GM19043 (cell line): ENCODE data around the gene PLXNB1.
"Not testable (repeated sequence)": the region's sequence is repeated elsewhere in the genome, so short reads cannot be mapped to it uniquely, and the experiment has no call there.

Experiments
- ATAC-seq: cut with Tn5 transposase; IDR thresholded peaks from one replicate; pipeline ENCODE4 v1.9.1; 2021; ENCODE audit warnings: low read depth; ENCODE audit not compliant: unreplicated experiment

PLXNB1 gene

GRCh38 chr3:48465531-48466378 lies 35.9 kb upstream of the PLXNB1 start:
- ATAC-seq = peak; percentile 80

DNA sequence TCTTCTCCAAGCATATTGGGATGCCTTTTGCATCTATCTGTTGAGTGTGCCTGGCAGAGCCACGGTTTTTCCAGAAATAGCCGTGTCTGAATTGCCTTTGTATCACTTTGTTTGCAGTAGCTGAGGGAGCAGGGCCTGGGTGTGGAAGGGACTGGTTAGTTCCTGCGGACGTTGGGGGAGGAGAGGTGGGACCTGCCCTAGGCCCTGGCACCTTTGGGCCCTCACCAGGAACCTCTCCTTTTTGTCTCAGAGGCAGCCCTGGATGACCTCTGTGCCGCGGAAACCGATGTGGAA lies 35.3 kb upstream of the PLXNB1 start:
- no peak for ATAC-seq

DNA sequence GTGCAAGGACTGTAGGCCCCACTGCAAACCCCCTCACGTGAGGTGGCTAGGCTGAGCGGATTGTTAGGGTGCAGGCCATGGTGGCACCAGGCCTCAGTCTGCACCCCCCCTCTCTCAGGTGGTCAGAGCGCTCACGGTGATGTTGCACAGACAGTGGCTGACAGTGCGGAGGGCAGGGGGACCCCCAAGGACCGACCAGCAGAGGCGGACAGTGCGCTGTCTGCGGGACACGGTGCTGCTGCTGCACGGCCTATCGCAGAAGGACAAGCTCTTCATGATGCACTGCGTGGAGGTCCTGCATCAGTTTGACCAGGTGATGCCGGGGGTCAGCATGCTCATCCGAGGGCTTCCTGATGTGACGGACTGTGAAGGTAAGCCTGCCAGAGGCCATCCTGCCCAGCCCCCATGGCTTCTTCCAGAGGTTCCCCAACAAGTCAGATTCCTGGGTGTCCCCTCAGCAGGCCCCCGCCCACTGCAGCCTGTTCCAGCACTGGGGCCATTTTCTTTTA lies 34.9 kb upstream of the PLXNB1 start:
- ATAC-seq = no peak

- no peak for ATAC-seq
These were observed 33.8 kb upstream of the PLXNB1 start for GRCh38 chr3:48463703-48464102.

DNA sequence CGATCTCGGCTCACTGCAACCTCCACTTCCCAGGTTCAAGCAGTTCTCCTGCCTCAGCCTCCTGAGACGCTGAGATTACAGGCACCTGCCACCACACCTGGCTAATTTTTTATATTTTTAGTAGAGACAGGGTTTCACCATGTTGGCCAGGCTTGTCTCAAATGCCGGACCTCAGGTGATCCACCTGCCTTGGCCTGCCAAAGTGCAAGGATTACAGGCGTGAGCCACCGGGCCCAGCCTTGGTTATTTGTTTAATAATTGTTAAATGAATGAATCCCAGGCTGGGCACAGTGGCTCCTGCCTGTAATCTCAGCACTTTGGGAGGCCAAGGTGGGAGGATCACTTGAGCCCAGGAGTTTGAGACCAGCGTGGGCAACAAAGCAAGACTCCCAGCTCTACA lies 31.9 kb upstream of the PLXNB1 start:
- not testable (repeated sequence) for ATAC-seq

DNA sequence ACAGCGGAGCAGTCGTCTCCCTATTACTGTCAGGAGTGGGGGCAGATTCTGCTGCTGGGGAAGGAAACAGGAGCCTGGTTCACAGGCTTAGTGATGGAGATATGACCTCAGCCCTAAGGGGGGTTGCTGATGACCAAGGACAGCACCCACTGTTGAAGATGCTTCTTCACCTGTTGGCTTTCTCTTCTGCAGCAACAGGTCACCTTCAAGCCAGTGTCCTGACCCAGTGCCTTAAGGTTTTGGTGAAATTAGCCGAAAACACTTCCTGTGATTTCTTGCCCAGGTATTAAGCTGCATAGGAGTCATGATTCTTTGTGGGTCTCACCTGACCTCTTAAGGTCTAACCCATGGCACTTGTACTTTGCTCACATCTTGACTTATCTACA lies 30.6 kb upstream of the PLXNB1 start:
- no peak for ATAC-seq

DNA sequence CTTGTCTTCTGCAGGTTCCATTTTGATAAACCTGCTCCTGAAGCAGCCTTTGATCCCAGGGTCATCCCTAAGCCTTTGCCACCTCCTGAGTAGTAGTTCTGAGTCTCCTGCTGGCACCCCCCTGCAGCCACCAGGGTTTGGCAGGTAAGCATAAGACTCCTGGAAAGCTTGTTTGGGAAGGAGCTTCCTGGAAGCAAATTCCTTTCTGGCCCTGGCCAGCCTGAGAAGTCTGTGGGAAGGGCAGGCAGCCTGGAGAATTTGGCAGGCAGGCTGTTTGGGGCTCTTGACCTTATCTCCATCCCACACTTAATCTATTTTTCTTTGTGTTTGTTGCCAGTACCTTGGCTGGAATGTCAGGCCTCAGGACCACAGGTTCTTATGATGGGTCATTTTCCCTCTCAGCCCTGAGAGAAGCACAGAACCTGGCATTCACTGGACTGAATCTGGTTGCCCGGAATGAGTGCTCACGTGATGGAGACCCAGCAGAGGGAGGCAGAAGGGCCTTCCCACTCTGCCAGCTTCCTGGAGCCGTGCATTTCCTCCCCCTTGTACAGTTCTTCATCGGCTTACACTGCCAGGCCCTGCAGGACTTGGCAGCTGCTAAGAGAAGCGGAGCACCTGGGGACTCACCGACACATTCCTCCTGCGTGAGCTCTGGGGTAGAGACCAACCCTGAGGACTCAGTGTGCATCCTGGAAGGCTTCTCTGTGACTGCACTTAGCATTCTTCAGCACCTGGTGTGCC lies 30.1 kb upstream of the PLXNB1 start:
- ATAC-seq = no peak

DNA sequence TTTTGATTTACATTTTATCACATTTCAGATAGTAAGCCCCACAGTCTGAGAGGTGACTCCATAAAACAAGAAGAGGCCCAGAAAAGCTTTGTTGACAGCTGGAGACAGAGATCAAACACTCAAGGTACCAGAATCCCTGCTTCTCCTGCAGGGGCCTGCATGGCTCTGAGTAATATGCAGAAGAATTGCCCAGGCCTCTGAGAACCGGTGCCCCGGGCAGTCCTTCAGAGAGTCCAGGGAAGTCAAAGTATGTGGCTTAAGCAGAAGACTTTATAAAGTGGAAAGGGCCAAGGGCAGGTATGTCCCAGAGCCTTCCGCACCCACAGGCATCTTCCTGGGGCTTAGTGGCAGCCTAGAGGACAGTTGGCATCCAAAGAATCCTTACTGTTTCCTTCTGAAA lies 29.4 kb upstream of the PLXNB1 start:
- no peak for ATAC-seq

DNA sequence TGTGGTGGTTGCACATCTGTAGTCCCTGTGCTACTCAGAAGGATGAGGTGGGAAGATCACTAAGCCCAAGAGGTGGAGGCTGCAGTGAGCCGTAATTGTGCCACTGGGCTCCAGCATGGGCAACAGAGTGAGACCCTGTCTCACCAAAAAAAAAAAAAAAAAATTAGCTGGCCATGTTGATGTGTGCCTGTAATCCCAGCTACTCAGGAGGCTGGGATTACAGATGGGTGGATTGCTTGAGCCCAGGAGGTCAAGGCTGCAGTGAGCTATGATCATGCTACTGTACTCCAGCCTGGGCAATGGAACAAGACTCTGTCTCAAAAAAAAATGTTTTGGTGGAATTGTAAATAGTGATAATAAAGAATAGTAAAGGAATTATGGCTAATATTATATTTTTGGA lies 26.6 kb upstream of the PLXNB1 start:
- no peak for ATAC-seq

DNA sequence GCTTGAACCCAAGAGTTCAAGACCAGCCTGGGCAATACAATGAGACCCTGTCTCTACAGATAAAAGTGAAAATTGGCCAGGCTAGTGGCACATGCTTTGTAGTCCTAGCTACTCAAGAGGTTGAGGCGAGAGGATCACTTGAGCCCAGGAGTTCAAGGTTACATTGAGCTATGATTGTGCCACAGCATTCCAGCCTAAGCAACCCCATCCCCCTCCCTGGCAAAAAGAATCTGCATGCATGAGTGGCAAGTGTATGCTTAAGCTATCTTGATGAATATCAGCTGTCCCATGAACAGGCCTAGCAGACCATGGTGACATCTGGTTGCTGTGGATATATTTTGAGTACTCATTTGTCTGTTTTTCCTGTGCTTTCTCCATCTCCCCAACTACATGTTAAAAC lies 21.4 kb upstream of the PLXNB1 start:
- no peak for ATAC-seq

DNA sequence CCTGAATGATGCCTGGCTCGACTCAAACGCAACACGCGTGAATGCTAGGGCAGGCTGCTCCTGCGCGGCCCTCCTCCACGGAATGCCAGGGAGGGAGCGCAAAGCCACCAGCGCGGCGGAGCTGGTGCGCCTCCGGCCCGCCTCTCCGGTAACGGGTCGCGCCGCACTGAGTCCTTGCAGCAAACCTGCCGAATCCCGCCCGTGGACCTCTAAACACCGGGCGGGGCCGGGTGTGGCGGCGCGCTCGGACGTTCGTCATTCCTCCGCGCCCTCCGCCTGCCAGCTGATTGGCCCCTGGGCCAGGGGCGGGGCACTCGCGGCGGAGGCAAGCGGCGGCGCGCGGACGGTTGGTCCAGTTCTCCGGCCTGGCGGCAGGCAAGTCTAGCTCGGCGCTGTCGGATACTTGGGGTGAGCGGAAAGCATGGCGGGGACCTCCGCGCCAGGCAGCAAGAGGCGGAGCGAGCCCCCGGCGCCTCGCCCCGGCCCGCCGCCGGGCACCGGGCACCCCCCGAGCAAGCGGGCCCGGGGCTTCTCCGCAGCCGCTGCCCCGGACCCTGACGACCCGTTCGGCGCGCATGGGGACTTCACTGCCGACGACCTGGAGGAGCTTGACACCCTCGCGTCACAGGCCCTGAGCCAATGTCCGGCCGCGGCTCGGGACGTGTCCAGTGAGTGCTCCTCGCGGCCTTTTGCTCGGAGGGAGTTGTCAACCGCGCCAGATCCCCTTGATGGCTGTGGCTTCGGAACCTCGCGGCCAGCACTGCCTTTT lies 16.7 kb upstream of the PLXNB1 start, which contains the start of gene ATRIP:
TSS of gene ATRIP (plus strand) at position 313 of the 769 bp plus-strand sequence. CDS start at position 422, 109 bp downstream.
- ATAC-seq = peak; percentile 94

- no peak for ATAC-seq
These were observed 16.1 kb upstream of the PLXNB1 start for GRCh38 chr3:48446043-48446424.

- ATAC-seq = no peak
These were observed 15.5 kb upstream of the PLXNB1 start for GRCh38 chr3:48445277-48445882.

GRCh38 chr3:48441940-48442339 lies 12.1 kb upstream of the PLXNB1 start:
- no peak for ATAC-seq

DNA sequence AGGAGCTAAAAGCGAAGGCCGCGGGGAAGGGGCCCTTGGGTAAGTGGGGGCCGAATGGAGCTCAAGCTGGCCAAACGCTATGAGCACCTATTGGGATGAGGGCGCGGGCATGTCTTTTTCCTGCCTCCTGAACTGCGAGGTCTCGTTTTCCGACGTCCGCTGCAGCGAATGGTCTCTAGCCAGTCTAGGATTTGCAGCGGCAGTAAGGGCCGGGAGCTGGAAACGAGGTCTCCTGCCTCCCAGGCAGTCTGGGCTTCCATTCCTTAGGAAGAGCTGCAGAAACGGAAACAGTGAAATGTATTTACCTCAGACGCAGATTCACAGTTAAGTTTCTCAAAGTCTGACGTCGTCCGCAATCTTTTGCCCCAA lies 10.7 kb upstream of the PLXNB1 start:
- ATAC-seq = no peak

GRCh38 chr3:48439820-48440589 lies 10.1 kb upstream of the PLXNB1 start, which contains the start of the genes CCDC51 and TMA7:
Gene CCDC51 (minus strand): TSS chr3:48440119. CDS start chr3:48435128, 4,991 bp downstream.
Gene TMA7 (plus strand): TSS chr3:48440257. CDS start chr3:48440297, 40 bp downstream.
- peak; percentile 92 for ATAC-seq

GRCh38 chr3:48437812-48438211 lies 7.9 kb upstream of the PLXNB1 start:
- ATAC-seq = no peak

GRCh38 chr3:48436855-48437254 lies 7.0 kb upstream of the PLXNB1 start:
- ATAC-seq = no peak

- ATAC-seq = no peak
These were observed 6.5 kb upstream of the PLXNB1 start for GRCh38 chr3:48436477-48436787.
